GM21447 (cell line): ENCODE measurements around the gene RFT1.
A peak's percentile ranks its signal among the peaks of the same experiment; 100 is the strongest.

Experiments used
- ATAC-seq: cut with Tn5 transposase; IDR thresholded peaks from one replicate; pipeline ENCODE4 v1.9.1; 2021; ENCODE audit not compliant: unreplicated experiment

Gene RFT1, protein sequence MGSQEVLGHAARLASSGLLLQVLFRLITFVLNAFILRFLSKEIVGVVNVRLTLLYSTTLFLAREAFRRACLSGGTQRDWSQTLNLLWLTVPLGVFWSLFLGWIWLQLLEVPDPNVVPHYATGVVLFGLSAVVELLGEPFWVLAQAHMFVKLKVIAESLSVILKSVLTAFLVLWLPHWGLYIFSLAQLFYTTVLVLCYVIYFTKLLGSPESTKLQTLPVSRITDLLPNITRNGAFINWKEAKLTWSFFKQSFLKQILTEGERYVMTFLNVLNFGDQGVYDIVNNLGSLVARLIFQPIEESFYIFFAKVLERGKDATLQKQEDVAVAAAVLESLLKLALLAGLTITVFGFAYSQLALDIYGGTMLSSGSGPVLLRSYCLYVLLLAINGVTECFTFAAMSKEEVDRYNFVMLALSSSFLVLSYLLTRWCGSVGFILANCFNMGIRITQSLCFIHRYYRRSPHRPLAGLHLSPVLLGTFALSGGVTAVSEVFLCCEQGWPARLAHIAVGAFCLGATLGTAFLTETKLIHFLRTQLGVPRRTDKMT

DNA sequence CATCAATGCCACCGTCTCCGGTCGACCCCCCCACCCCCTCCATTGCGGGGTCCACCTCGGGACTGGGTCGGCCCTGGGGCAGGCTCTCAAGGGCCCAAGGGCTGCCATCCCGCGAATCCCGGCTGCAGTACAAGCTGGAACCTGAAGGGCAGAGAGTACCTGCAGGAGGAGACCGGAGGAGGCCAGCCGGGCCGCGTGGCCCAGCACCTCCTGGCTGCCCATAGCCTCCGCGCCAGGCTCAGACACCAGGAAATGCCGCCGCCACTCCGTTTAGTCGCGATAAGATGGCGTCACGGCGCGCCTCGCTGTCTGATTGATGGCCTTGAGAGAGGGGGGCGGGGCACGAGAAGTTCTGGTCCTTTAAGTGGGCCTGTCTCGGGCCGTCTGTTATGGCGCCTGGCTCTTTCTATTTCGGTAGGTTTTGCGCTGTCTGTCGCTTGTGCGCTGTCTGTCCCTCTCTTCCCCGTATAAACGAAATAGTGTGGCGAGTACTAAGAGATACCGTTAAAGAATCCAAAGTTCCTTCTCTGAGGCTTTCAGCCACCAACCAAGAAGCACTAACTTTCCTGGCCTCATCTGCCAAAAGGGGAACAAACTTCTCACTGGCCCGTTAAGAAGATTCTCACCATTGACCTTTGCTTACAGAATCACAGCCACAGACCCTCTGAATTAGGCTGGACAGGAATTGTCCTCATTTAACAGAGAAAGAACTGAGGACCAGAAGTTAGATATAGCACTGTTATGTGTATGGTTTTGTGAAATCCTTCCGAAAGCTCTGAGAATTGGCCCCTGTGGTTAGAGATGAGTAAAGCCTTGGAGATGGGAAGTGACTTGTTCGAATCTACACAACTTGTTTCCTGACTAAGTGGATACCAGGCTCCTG lies at the start of gene RFT1:
RFT1 (minus strand) TSS at position 257 of the 883 bp plus-strand sequence; CDS start at position 222, 35 bp downstream.
- ATAC-seq = peak; percentile 79

DNA sequence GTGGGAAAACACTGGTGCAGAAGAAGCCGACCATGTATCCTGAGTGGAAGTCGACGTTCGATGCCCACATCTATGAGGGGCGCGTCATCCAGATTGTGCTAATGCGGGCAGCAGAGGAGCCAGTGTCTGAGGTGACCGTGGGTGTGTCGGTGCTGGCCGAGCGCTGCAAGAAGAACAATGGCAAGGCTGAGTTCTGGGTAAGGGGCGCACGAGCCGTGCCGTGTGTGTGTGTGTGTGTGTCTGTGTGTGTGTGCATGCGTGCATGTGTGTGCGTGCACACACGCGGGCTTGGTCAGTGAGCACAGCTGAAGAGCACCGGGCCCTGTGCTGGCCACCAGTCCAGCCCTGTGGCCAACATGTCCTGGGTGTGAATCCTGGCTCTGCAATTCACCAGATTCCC lies 49.3 kb upstream of the RFT1 start:
- ATAC-seq = no peak

DNA sequence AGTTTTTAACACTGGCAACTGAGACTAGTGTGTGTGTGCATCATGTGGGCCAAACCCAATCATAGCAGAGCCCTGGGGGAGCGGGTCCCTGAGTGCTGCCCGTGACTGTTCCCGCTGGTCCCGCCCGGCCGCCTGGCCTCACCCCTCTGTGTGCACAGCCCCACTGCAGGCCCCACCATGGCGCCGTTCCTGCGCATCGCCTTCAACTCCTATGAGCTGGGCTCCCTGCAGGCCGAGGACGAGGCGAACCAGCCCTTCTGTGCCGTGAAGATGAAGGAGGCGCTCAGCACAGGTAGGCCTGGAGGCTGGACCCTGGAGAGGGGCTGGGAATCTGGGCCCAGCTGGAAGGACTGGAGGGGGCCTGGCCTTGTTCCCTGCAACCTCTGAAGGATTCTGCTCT lies 48.0 kb upstream of the RFT1 start:
- ATAC-seq = no peak

- ATAC-seq = no peak
Observed at GRCh38 chr3:53175613-53176540, 45.6 kb upstream of the RFT1 start.

DNA sequence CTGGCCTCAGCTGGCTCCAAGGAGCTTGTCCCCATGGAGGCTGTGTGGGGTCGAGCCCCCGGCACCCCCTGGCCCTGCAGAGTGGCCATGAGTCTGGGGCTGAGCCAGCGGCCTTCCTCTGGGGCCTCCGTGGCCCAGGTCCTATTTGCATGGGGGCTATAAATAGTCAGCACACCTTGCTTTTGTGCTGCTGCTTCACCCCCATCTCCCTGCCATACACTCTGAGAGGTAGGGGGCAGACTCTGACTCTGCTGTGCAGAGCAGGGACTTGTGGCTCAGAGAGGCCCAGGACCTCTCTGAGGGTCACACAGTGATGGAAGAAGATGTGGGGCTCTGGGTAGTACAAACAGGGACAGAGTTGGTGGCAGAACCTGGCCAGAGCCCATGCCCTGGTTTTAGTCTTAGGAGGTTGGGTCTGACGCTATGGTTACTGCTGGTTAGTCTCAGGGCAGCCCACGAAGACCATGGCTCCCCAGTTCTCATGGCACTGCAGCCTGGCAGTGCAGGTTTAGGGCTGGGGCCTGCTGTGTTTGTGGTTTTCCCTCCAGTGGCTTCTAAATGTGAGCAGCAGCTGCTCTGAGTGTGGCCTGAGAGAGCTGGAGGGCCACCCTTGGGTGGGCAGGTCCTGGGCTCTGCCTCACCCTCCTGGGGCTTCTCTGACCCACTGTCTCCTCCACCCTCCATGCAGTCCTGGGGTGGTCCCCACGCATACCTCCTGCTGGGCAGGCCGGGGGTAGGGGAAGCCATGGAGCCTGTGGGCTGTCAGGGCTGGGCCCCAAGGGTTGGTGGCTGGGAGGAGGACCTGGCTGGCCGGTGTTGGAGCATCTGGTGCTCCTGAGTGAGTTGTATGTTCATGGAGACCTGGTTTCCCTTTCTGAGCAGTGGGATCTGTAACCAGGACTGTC lies 44.4 kb upstream of the RFT1 start:
- ATAC-seq = peak; percentile 48

DNA sequence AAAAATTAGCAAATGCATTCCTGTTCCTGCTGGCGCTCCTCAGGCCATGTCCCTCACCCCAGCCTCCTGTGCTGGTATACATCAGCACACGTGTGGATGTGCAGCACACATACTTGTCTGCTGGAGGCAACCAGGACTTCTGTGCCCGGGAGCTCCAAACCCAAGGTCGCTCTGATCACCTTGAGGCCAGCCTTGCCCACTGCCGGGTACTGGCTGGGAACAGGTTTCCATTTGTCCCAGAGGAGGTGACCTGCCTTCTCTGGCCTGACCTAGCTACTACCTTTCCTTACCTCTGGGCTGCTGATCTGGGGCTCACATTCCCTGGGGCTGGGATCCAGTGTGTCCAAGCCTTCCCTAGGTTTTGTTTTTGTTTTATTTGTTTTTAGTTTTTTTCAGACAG lies 42.9 kb upstream of the RFT1 start:
- ATAC-seq = no peak

- no peak for ATAC-seq
Observed at GRCh38 chr3:53171827-53172505, 41.7 kb upstream of the RFT1 start.

DNA sequence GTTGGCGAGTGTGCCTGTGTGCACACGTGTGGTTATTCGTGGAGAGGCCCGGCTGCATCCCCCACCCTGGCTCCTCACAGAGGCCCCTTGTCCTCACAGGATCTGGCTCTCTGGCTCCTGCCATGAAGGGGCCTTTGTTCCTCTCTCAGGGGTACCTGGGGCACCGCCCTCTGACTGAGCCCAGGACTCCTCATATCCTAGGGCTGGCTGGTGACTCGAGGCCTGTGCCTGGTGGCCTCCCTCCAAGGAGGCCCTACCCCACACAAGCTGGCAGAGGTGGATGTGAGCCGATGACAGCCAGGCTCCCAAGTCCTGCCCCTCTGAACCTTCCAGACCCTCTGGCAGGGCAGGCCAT lies 40.8 kb upstream of the RFT1 start:
- ATAC-seq = no peak

- peak; percentile 44 for ATAC-seq
Observed at GRCh38 chr3:53170325-53171063, 40.3 kb upstream of the RFT1 start.

GRCh38 chr3:53169832-53170324 lies 39.6 kb upstream of the RFT1 start:
- ATAC-seq = no peak

GRCh38 chr3:53169045-53169831 lies 39.0 kb upstream of the RFT1 start:
- ATAC-seq = no peak

GRCh38 chr3:53168175-53168923 lies 38.1 kb upstream of the RFT1 start:
- ATAC-seq = no peak

DNA sequence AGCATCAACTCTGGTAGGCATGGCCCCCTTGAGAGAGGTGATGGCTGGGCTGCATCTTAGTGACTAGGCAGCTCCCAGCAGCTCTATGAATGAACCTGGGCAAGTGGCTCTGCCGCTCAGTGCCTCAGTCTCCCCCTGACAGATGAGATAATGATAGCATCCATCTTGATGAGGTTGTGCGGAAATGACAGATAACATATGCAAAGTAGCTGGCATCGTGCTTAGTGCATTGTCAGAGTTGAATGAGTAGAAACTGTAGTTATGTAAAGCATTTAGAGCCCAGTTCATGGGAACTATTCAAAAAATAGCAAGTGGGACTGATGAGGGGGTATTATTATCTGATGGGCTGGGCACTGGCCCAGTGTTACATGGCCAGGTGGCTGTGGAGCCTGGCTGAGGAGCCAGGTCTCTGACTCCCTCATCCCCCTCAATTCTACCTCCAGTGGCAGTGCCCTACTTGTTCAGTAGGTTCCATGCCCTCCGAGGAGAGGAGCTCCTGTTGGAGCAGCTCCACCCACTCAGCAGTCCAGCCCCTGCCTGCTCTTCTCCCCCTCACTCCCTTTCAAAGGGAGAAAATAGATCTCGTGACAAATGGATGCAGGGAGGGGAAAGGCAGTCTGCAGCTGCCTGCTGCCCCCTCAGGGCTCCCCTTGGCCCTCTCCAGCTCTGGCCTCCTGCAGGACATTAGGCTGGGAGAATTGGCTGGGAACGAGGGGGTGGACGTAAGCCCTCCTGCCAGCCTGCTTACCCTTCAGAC lies 37.4 kb upstream of the RFT1 start:
- ATAC-seq = peak; percentile 18

- peak; percentile 34 for ATAC-seq
Observed at GRCh38 chr3:53166781-53167291, 36.6 kb upstream of the RFT1 start.

- no peak for ATAC-seq
Observed at GRCh38 chr3:53166206-53166605, 36.0 kb upstream of the RFT1 start.

DNA sequence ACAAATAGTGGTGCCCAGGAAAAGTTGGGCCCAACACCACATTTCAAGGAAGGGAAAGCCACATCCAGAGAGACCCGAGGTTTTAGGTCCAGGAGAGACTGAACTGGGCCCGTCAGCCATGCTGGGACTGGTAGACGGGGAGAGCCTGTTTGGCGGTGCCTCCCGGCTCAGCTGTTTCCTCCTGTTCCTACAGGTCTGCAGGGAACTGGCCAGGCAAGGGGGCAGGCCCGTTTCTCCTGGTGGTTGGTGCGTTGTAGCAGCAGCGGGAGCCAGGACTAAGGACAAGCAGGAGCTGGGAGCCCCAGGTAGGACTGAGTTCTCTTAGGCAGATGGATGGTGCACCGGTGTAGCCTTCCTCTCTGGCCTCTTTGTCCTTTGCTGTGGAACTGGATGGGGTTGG lies 34.7 kb upstream of the RFT1 start:
- ATAC-seq = no peak
